Spinal cord (tissue), 10 donors: ENCODE results near the gene TBATA. TPM values are rescaled to one million over a fixed set of nuclear protein-coding genes. Genes with fewer than 3 reads are reported as not detected.

ENCODE experiments used
- DNase-seq, 6 donors: peaks; one replicate each; pipeline versions ENCODE4 v3.0.0 to v3.0.0-alpha.2; 2013 to 2015; ENCODE audit warnings: low spot score in 6 of 6, low read depth in 4 of 6
- H3K27ac ChIP-seq: one replicate; pipeline ENCODE4 v1.5.1; 2013; ENCODE audit warnings: low read depth, low read length, control low read depth
- H3K27me3 ChIP-seq: one replicate; pipeline ENCODE4 v1.6.1; 2013; ENCODE audit warnings: low read length; ENCODE audit not compliant: control insufficient read depth, insufficient read depth
- H3K36me3 ChIP-seq: one replicate; pipeline ENCODE4 v1.6.1; 2013; ENCODE audit warnings: low read length; ENCODE audit not compliant: control insufficient read depth, insufficient read depth
- H3K4me1 ChIP-seq: one replicate; pipeline ENCODE4 v1.6.1; 2013; ENCODE audit warnings: low read length; ENCODE audit not compliant: control insufficient read depth, insufficient read depth
- H3K4me3 ChIP-seq: one replicate; pipeline ENCODE4 v1.5.1; 2013; ENCODE audit warnings: low read depth, low read length, control low read depth
- H3K9me3 ChIP-seq: one replicate; pipeline ENCODE4 v1.6.1; 2013; ENCODE audit warnings: low read length; ENCODE audit not compliant: control insufficient read depth, insufficient read depth
- WGBS: methylation state at CpG from one replicate; pipeline ENCODE4 v1.1.5; 2013; ENCODE audit warnings: missing lambda C conversion rate; ENCODE audit not compliant: insufficient coverage; 5-methylcytosine and 5-hydroxymethylcytosine counted together
- polyA plus RNA-seq, 2 donors: library from polyadenylated mRNA; unstranded; fragments of 120-200 nt; gene quantifications; one replicate each; pipeline ENCODE4 v1.2.1, GENCODE V29; 2013; ENCODE audit not compliant: insufficient read length in 2 of 2
- total RNA-seq, 2 donors: library from RNA; depleted of rRNA in 1 of 2; stranded (reverse); fragments of 120-200 nt in 1 of 2; fragments of >200 nt in 1 of 2; gene quantifications; one replicate each; pipeline versions ENCODE4 v1.2.3 to v1.2.4, GENCODE V29; 2013 to 2014
- donor health status: healthy.

The TBATA gene
- total and polyA plus RNA-seq, 4 donors = not detected

DNA sequence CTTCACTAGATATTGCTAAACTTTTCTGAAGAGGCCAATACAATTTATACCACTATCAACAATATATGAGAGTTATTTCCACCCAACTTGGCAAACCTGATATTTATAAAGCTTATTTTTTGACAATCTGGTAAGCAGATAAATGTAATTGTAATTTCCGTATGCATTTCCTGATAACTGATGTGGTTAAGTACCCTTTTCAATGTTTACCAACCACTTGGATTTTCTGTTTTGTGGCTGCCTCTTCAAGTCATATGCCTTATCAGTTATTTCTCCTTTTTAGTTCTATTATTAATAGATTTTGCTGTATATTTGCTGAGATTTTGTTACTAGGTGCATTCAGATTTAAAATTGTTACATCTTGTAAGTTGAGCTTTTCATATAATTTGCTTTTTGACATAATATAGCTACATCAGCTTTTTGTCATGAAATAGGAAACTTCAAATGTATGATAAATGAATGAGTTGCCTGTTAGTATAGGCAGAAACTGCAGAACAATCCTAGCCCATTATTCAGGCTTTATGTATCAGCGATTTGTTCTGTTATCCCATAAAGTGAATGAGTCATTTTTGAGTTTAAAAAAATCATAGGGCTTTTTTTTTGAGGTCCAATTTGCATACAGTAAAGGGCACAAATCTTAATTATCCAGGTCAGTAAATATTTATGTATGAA, 42.0 kb upstream of the TBATA start:
- H3K36me3 ChIP-seq = no peaks in the 10 kb centered on the region
- no CpG with 5 or more reads among the region's 2 CpGs for WGBS

DNA sequence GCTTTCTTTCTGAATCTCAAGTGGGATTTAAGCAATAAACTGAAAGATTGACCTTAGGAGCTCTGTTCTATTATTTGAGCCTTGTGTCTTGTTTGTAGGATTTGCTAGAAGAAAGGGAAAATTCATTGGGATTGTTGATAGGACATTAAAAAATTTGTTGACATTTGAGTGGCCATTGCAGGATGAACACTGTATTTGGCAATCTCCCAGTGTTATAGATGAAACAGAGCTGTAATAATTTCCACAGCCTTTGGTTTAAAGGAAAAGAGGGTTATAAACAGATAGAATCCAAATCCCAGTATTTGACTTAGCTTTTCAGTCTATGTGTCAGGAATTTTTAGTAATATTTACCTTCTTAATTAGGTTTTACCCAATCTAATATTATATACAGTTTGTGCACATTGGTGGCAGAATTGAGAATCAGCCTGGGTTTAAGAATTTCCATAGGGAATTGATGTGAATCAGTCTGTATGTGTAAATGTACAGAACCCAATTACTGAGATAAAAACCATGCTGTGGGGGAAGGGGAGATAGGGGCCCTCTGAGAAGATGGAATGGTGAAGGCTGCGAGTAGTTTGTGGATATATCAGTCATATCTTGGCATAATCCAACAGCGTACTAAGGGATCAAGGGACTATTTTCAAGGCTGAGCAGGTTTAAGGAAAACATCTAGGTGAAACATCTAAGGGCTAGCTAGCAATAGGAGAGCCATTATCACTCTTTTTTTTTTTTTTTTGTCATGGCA, 37.1 kb upstream of the TBATA start:
- Histone ChIP-seq H3K27ac (no peak overlapping the region), H3K36me3 (peaks cover 6% of the 10 kb centered on the region), H3K4me3 (no peak overlapping the region), H3K4me1 (peaks cover 3% of the 10 kb centered on the region), H3K27me3 (no peaks in the 10 kb centered on the region), H3K9me3 (no peaks in the 10 kb centered on the region)
- WGBS = no CpG with 5 or more reads among the region's 2 CpGs
- peak in 1 of 6 donors; percentile 54 for DNase-seq

More for the DNA sequence above, 42.0 kb upstream of the TBATA start:
- Histone ChIP-seq H3K9me3 (no peaks in the 10 kb centered on the region), H3K27me3 (no peaks in the 10 kb centered on the region), H3K4me3 (no peak overlapping the region), H3K27ac (no peak overlapping the region), H3K4me1 (peaks cover 3% of the 10 kb centered on the region)
- no peak for DNase-seq

DNA sequence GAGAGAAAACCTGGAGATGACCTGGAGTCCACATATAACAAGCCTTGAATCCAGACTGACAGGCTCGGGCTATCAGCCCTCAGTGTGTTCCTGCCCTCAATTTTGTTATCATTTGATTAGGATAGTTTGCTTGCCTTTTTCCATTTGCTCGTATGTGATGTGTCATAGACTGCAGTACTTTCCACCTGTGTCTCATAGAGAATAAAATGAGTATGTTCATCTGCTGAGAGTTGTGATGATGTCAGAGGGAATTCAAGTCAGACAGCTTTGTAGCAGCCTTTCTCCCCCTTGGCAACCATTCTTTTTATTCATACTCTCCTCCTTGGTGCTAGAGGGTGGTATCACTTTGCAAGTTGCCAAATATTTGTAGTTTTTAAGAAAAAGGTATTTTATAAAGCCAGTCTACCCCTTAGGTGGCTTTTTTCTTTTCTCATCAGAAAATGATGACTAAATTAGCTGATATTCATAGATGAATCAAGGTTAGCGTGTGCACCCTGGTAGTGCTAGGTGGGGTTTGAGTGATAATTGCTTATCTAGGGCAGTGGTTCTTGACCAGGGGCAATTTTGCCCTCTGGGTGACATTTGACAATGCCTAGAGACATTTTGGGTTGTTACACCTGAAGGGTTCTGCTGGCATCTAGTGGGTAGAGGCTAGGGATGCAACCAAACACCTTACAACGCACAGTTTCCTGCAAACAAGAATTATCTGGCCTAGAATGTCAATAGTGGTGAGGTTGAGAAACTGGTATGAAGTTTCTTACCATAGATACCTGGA, 36.0 kb upstream of the TBATA start:
- WGBS = no CpG with 5 or more reads among the region's 4 CpGs
- Histone ChIP-seq H3K9me3 (no peaks in the 10 kb centered on the region), H3K36me3 (peaks cover 6% of the 10 kb centered on the region), H3K4me3 (no peak overlapping the region), H3K27me3 (no peaks in the 10 kb centered on the region), H3K27ac (no peak overlapping the region), H3K4me1 (peaks cover 13% of the 10 kb centered on the region)
- DNase-seq = peak in 1 of 6 donors; percentile 54

- Histone ChIP-seq H3K9me3 (no peaks in the 10 kb centered on the region), H3K36me3 (peaks cover 6% of the 10 kb centered on the region), H3K27me3 (no peaks in the 10 kb centered on the region), H3K27ac (peak overlapping the region; percentile 92), H3K4me1 (peaks cover 10% of the 10 kb centered on the region), H3K4me3 (peak overlapping the region; percentile 85)
- WGBS = under 1% methylated on average over 43 of the region's 43 CpGs
- peak; percentile 29 to 89 (median 56) for DNase-seq
These were observed 31.2 kb upstream of the TBATA start for GRCh38 chr10:70816220-70816894.

- Histone ChIP-seq H3K9me3 (no peaks in the 10 kb centered on the region), H3K36me3 (peaks cover 6% of the 10 kb centered on the region), H3K4me3 (peak within 1 kb of the TSS; percentile 85), H3K27ac (peak within 1 kb of the TSS; percentile 92), H3K4me1 (peaks cover 10% of the 10 kb centered on the region), H3K27me3 (no peaks in the 10 kb centered on the region)
- DNase-seq = peak in 5 of 6 donors; percentile 57 to 94 (median 68)
- 2% methylated on average over 48 of the region's 58 CpGs for WGBS
These were observed 30.5 kb upstream of the TBATA start, which contains the start of gene SGPL1 for GRCh38 chr10:70815504-70816219. Gene SGPL1, plus strand, starts transcription at chr10:70815948. Its CDS starts 906 bp downstream, at chr10:70816854.

DNA sequence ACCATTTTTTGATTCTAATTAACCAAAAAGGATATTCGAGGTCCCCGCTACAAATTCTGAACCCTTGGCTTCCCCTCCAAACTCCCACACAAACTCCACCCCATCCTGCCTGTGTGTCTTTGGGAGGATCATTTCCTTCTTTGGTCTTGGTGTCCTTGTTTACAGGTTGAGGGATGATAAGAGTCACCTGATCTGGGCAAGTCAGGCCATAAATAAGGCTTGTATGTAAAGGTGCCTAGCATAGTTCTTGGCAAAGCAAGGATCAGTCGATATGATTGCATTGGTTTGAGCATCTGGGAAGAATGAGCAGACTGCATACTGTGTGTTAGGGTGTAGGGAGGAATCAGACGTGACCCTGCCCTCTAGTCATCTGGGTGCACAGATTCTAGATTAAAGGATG, 28.9 kb upstream of the TBATA start:
- DNase-seq = no peak
- Histone ChIP-seq H3K27ac (no peak overlapping the region), H3K4me3 (no peak overlapping the region), H3K9me3 (no peaks in the 10 kb centered on the region), H3K36me3 (peaks cover 4% of the 10 kb centered on the region), H3K27me3 (no peaks in the 10 kb centered on the region), H3K4me1 (peaks cover 13% of the 10 kb centered on the region)
- WGBS = 100% methylated on average over 2 of the region's 4 CpGs

DNA sequence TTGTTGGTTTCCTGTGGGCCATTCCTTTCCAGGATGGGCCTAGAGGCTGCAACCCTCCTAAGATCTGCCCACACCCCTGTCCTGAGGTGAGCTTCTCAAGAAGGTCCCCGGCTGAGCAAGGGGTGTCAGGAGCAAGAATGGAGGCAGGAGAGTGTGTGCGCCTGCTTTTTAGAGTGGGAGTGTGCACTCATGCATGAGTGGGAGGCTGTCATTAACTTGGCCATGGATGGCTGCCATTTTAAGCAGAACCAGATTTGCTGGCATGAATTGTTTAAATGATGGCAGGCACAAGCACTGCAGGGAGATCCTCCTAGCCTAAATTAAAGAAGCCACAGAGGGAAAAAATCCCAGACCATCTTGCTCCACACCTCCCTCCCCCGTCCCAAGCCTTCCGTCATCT, 27.6 kb upstream of the TBATA start:
- 89% methylated on average over 4 of the region's 4 CpGs for WGBS
- Histone ChIP-seq H3K4me1 (peaks cover 14% of the 10 kb centered on the region), H3K4me3 (no peak overlapping the region), H3K36me3 (no peaks in the 10 kb centered on the region), H3K27ac (no peak overlapping the region), H3K9me3 (no peaks in the 10 kb centered on the region), H3K27me3 (no peaks in the 10 kb centered on the region)
- DNase-seq = peak in 1 of 6 donors; percentile 45

DNA sequence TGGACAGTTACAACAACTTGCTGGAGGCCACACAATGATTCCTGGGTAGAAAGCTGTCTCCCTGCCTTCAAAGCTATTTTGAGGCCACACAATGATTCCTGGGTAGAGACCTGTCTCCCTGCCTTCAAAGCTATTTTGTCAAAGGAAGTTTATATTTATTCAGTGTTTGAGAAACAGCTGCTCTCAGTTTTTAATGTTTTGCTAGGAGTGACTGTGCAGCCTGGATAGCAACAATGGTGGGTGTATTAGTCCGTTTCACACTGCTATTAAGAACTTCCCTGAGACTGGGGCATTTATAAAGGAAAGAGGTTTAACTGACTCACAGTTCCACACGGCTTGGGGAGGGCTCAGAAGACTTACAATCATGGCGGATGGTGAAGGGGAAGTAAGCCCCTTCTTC, 26.7 kb upstream of the TBATA start:
- Histone ChIP-seq H3K9me3 (no peaks in the 10 kb centered on the region), H3K27ac (no peak overlapping the region), H3K27me3 (no peaks in the 10 kb centered on the region), H3K36me3 (no peaks in the 10 kb centered on the region), H3K4me3 (no peak overlapping the region), H3K4me1 (peaks cover 10% of the 10 kb centered on the region)
- WGBS = 40% methylated on average over 1 of the region's 3 CpGs
- DNase-seq = no peak

GRCh38 chr10:70810967-70811366, 25.8 kb upstream of the TBATA start:
- DNase-seq = no peak
- Histone ChIP-seq H3K27me3 (no peaks in the 10 kb centered on the region), H3K36me3 (no peaks in the 10 kb centered on the region), H3K4me1 (peaks cover 4% of the 10 kb centered on the region), H3K4me3 (no peak overlapping the region), H3K9me3 (no peaks in the 10 kb centered on the region), H3K27ac (no peak overlapping the region)
- WGBS = no CpG with 5 or more reads among the region's 1 CpG
